ENCODE data around the gene ST6GALNAC6.

ST6GALNAC6 gene

DNA sequence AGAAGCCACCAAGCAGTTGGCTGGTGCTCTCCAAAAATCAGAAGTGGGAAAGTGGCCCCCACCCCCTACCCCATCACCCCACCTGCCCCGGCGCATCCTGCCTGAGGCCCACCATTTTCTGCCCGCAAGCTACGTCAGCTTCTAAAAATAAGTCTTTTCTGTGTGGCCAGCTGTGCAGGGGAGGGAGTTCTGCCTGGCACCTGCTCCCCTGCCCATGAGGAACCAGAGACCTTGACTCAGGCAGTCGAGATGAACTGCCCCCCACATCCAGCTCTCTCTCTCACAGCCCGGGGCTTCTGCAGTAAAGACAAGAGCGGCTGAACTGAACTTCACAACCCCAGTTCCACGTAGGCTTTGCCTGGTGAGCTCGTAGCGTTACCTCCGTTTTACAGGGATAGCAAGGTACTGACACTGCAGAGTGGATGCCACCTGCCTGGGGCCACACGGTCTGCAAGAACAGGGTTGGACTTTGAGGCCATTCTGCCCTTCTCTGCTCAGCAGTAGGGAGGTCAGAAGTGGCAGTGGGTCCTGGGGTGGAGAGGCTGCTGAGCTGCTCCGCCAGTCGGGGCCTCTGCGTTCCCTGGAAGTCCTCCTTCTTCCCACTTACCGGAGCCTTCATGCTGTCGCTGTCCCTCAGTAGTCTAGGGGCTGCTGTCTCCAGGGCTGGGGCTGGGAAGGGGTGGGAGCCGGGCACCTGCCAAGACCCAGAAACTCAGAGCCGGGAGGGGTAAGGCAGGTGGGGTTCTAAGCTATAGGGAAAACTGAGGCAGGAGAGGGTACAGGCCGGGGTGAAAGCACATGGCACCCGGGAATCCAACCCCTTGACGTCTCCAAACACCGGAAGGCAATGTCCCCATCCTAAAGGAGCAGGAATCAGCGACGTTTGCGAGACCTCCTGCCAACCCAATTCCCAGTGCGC, 16.7 kb upstream of the ST6GALNAC6 start:
- DNase-seq = no peak

DNA sequence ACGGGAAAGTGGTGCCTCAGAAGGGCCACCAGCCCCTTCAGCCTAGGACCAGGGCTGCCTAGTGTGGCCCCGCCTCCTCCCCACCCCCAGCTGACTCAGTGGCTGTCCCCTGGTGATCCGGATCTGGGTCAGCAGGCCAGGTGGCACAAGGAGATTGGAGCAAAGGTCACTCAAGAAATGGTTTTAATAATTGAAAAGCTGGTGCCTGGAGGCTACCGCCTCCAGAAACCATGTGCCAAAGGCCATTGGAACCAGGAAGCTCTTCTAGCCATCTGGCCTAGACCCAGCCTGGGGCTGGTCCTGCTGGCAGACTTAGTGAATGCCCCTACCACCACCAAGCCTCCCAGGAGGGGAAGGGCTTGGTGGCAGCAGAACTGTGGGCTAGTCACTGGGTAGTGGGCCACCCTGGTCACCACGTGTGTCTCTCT, 15.9 kb upstream of the ST6GALNAC6 start:
- DNase-seq = no peak

DNA sequence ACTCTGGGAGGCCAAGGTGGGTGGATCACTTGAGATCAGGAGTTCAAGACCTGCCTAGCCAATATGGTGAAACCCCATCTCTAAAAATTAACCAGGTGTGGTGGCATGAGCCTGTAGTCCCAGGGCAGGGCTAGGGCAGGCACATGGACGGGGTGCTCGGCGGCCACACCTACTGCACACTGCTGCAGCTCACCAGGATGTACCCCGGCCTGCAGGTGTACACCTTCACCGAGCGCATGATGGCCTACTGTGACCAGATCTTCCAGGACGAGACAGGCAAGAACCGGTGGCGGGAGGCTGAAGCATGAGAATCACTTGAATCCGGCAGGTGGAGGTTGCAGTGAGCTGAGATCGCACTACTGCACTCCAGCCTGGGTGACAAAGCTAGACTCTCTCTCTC, 14.3 kb upstream of the ST6GALNAC6 start:
- no peak for DNase-seq

DNA sequence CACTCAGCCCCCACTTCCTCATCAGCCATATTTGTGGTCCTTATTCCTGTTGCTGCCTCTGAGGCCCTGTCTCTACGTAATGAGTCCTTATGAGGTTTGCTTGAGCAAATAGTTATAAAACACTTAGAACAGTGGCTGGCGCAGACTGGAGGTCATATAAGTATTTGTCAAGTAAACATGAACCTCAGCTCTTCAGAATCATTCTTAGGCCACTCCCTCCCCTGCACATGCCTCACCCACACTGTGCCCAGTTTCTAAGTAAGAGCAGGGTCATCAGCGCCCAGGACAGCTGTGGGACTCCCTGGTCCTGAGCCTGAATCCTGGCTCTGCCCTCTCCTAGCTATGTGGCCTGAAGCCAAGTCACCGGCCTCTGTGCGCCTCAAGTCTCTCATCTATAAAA, 13.5 kb upstream of the ST6GALNAC6 start:
- DNase-seq = no peak

DNA sequence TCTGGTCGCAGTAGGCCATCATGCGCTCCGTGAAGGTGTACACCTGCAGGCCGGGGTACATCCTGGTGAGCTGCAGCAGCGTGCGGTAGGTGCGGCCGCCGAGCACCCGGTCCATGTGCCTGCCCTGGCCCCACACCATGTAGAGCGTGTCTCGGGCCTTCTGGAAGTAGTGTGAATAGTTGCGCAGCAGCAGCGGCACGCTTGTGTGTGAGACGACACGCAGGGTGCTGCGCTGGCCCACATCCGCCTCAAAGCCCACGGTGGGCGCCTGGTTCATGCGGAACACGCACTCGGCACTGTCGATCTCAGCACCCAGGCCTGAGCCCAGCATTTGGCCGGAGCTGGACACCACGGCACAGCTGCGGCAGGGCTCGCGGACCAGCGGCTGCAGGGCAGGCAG, 12.9 kb upstream of the ST6GALNAC6 start:
- no peak for DNase-seq

DNA sequence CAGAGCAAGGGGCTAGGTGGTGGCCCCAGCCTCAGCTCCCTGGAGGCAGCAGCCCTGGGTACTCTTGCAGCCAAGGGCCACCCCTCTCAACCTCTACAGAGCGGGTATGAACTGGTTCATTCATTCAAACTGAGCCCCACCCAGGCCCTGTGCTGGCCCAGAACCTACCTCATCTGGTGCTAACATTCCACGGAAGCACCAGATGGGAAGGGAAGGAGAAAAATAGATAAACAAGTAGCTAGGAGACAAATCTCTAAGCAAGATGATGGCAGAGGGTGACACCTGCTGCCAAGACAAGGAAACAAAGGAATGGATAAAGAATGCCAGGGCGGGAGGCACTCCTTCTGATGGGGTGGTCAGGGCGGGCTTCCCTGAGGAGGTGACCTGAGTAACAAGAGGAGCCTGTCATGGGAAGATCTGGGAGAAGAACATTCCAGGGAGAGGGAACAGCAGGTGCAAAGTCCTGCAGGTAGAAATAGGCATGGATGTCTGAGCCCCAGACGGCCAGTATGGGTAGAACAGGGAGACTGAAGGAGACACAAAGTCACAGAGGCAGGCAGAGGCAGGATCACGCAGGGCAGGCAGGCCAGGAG, 11.3 kb upstream of the ST6GALNAC6 start:
- DNase-seq = peak; percentile 34

DNA sequence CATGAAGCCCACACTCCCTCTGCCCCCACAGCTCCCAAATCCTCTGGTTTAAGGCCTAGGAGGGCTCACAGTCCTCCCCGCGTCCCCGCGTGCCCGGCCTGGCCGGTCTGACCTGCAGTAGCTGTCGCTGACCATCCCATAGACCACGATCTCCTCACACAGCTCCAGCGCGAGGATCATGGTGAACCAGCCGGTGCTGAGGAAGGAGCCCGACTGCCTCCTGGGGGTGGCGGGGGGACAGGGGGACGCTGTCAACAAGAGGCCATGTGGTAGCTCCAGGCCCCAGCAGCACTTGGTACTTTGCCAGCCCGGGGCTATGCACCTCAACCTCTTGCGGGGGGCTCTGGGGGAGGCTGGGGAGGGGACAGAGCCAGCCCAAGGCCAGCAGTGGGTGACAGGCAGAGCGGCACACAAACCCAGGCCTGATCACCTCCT, 10.5 kb upstream of the ST6GALNAC6 start:
- no peak for DNase-seq

DNA sequence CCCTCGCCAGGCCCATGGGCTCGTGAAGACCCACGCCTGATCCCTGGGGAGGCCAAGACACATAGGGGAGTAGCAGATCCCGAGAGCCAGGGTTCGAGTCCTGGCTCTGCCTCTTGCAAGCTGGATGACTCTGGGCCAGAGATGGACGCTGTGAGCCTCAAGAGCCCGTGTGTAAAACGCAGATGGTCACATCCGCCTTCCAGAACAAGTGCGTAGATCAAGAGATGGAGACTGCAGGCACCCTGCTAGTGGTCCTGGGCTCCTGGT, 9.2 kb upstream of the ST6GALNAC6 start:
- DNase-seq = no peak

DNA sequence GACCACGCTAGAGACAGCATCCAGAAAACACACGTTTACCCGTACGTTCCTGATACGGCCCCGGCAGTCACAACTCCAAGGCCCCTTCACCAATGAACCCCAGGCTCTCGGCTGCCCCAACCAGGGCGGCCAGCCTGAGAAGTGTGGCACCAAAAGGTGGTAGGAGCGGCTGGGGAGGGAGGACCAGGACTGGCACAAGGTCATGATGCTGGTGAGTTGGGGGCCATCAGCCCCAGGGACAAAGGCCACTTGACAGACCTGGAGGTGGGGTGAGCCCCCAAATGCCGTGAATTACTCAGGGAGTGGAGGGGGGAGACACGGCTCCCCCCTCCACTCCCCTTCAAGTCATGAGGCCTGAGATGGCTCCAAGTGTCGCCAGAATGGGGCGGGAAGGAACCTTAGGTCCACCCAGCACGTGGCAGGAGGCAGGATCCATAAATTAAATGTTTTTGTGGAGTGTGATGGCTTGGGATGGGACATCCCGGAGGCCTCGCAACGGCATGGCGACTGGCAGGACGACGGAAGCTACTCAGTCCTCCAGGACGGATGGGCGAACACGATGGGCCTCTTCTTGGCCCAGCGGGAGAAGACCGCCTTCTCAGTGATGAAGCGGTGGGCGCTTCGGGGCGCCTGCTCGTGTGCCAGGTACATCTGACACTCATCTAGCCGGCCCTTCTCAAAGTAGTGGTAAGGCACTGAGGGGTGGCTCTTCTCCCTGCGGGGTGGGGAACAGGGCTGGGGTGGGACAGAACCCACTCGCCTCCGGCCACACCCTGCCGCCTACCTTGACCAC, 8.7 kb upstream of the ST6GALNAC6 start:
- DNase-seq = no peak

DNA sequence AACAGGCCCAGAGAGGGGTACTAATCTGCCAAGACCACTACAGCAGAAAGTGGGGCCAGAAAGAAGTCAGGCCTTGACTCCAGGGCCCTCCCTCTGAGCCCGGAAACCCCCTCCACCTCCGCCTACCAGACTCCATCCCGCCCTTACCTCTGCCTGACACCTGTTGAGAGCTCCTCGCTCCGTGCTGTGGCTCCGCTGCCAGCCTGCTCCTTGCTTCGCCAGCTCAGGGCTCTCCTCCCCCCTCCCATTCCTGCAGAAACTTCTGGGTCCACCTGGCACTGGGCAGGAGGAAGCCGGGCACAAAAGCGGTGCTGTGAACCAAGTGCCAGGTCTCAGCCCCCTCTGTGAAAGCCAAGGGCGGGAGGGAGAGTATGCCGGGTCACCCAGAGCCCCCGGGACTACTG, 6.4 kb upstream of the ST6GALNAC6 start:
- no peak for DNase-seq

DNA sequence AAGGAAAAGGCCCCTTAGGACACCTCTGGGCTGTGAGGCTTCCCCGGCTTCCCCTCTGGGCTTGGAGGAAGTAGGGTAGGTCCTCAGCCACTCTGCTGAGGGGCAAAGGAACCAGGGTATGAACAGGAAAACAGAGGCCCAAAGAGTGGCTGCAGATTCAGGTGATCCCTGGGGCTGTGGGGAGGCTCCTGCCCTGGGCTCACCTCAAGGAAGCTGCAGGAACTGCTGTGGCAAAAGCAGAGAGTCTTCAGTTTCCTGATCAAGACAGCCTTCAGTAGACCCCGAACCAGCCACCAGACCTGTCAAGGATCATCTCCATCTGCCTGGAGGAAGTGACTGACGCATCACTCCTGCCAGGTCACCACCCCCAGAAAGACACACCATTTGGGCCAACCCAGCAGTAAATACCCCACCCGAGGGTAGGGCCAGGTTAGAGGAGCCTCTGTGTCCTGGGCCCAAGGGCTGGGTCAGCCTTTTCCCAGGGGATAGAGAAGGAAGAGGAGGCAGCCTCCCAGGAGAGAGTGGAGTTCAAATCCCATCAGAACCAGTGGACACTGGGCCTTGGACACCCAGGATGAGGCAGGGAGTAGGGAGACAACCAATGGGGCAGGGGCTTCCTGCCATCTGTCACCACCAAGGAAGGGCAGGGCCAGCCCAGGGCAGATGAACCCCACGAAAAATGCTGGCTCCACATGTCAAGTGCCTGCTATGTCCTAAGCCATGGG, 5.8 kb upstream of the ST6GALNAC6 start:
- DNase-seq = no peak

DNA sequence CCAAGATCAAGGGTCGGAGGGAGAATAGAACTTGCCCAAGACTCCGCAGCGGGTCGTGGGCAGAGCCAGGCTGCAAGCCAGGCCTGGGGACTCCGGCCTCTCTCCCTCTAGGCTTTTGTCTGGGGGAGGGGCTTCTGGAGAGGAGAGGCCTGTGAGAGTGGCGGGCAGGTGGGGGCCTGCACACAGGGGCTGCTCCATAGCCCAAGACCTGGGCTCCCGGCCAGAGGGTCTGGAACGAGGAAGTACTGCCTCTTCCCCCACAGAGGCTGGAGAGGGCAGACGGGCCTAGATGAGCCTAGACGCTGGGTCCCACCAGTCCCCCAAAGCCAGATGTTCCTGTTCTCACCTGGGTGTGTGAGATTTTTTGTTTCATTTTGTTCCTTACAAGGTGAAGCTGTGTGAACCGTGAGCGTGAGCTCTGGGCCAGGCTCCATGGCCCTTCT, 5.2 kb upstream of the ST6GALNAC6 start:
- no peak for DNase-seq

DNA sequence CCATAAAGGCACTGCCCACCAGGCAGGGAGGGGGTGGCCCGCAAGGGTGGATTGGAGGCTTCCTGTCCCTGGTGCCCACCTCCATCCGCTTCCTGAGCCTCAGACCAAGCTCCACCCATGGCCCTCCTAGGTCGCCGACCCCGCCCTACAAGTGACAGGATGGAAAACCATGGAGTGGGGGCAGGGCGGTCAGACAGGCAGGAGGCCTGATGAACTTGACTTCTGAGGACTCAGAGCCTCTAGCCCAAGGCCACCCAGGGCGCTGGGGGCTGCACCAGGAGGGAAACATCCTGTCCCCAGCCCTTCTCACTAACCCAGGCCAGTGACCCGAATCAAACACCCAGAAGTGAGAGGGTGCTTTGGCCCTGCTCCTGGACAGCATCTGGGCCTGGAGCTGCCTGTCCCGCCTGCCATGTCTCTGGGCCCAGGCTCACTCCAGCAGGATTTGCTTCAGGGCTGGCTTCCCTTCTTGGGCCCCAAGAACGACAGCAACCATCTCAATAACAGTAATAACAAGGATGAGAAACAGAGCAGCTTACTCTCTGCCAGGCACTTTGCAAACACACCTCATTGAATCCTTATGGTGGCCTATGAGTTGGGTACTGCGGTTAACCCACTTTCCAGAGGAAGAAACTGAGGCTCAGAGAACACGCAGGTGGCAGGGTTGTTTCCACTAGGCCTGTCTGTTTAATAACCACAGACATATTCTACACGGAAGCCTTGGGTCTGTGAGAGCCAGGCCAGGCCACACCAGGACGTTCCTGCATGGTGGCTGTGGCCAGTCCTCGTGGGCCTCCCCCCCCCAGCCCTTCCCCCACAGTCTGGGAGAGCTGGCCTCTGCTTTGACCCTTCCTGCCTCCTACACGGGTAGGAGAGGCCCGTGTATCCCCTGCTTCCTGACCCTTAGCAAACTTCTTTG, 4.4 kb upstream of the ST6GALNAC6 start:
- DNase-seq = peak; percentile 20

DNA sequence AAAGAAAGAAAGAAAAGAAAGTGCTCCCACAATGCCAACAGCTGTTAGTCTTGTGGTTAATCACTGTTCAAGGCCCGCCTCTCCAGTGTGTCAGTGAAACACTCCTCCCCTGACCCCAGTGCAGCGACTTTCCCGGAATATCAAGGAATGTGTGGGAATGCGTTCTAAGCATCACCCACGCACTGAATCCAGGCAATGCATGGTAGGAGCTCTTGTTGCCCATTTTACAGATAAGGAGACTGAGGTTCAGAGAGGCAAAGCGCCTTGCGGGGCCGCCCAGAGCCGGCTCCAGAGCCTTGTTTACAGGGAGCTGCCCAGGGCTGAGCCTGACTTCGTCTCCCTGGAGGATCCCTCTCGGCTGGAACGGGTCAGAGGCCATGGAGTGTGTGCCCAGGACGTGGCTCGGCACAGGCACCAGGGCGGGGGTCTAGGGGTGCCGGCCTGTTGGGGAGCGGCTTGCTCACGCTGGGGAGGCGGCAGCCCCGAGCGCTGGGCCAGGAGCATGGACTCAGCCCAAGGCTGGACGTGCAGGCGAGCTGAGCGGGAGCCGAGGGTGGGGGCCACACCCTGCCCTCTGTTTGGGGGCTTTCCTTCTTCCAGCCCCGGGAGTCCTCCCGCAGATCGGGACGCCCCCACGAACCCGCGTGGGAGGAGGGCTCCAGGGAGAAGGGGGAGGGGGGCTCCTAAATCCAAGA, 823 bp downstream of the ST6GALNAC6 start:
- DNase-seq = peak; percentile 25

DNA sequence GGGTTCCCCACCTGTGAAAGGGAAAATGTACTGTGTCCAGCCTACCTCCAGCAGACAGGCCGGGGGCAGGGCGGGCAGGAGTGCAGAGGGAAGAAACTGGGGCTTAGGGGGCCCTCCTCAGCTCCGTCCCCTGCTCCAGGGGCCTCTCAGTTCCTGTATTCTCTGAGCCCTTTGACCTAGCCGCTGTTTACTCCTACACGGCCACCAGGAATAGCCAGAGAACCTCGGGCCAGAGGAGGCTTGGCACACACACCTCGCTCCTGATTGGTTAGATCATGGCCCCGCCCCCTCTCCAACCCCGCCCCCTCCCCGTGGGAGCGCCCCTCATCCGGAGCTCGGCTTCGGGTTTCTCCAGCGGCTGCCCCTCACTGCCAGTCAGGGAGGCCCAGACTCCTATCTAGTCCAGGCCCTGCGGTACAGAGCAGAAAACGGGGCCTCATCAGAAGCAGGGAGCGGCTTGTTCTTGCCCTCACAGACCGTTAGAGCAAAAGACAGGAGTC, 2.2 kb downstream of the ST6GALNAC6 start:
- DNase-seq = peak; percentile 79

DNA sequence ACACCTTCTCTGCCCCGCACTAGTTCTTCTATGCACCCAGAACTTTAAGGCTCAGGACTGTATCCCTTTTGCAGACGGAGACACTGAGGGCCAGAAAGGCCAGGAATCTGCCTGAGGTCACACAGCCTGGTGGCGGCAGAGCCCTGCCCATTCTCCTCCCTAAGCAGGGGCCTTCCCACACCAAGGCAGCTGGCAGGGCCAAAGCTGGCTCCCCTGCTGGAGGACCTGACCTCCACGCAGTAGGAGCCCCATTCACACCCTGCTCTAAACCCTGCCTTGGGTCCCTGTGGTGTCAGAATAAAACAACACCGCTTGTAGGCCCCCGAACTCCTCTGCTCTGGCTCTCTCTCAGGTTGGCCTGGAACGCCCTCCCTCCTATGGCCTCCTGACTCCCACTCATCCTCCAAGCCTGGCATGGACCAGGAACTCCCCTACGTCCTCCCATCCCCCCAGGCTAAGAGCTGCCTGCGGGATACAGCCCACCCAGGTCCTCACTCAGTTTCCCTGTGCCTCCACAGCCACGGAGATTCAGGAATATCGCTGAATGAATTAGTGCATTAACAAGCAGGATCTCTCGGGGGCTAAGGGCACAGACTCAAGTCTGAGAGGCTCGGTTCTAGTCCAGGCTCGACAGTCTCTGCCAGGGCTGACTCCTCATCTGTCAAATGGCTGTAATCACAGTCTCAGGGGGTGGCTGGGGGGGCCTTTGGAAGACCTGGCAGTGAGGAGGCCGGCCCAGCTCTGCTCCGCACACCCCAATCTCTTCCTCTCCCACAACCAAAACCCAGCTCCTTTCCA, 2.8 kb downstream of the ST6GALNAC6 start:
- no peak for DNase-seq

DNA sequence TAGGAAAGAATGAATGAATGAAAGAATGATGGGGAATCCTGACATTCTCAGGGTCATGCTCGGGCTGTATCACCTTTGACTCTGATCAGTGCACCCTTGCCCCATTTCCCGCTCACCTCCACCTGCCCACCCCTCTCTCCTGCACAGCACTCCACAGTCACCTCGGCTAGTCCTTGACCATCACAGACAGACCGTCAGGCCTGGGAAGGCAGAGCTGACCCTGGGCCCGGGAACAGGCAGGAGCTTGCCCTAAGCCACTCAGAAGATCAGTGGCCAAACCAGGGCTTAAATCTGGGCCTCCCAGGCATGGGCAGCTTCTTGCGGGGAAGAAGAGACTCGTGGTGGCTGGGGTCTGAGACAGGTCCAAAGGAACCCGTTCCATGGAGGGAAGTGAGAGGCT, 3.6 kb downstream of the ST6GALNAC6 start:
- DNase-seq = no peak

DNA sequence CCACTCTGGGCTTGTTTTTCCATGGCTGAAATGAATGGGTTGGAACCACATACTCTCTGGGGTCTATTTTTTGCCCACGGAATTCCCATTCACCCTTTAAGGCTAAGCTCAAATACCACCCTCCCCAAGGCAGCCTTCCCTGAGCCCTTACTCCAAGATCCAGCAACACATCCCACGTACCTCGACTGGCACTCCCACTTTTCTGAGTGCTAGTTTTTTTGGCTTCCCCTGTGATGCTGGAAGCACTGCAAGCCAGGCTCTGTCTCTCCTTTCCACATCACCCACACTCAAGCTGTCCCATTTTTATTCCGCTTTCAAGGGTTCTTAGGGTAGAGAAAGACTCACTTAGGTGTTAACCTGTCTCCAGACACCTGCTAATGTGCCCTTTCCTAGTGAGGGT, 6.0 kb downstream of the ST6GALNAC6 start:
- no peak for DNase-seq

DNA sequence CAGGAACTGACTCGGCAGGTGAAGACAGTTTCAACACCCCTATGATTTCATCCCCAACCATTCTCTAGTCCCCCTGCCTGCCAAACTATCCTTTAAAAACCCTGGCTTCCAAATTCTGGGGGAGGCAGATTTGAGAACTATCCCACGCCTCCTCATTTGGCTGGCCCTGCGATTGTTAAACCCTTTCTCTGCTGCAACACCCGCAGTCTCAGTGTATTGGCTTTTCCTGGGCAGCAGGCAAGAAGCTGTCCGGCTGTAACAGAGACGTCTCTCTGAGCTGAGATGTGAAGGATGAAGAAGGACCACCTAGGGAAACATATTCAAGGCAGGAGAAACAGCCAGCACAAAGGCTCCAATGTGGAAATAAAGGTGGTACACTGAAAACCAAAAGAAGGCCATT, 6.6 kb downstream of the ST6GALNAC6 start:
- DNase-seq = no peak

DNA sequence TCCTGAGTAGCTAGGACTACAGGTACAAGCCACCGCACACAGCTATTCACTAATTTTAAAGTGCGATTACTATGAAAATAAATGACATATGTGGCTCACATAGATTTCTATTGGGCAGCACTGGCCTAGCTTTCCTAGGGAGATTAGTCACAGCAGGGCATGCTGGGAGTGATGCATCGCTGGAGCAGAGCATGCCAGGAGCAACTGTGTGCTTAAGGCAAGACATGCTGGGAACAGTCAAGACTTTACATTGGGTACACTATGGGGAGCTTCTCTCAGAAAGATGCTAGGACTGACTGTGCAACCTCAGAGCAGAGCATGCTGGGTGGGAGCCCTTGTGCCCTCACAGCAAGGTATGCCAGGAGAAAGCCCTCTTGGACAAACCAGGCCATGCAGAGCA, 9.3 kb downstream of the ST6GALNAC6 start:
- no peak for DNase-seq
